Measurements from ENCODE around the gene KRAS.
A peak's percentile ranks its signal among the peaks of the same experiment; 100 is the strongest.
"Not testable (repeated sequence)": the region's sequence is repeated elsewhere in the genome, so short reads cannot be mapped to it uniquely, and the experiment has no call there.

The KRAS gene

DNA sequence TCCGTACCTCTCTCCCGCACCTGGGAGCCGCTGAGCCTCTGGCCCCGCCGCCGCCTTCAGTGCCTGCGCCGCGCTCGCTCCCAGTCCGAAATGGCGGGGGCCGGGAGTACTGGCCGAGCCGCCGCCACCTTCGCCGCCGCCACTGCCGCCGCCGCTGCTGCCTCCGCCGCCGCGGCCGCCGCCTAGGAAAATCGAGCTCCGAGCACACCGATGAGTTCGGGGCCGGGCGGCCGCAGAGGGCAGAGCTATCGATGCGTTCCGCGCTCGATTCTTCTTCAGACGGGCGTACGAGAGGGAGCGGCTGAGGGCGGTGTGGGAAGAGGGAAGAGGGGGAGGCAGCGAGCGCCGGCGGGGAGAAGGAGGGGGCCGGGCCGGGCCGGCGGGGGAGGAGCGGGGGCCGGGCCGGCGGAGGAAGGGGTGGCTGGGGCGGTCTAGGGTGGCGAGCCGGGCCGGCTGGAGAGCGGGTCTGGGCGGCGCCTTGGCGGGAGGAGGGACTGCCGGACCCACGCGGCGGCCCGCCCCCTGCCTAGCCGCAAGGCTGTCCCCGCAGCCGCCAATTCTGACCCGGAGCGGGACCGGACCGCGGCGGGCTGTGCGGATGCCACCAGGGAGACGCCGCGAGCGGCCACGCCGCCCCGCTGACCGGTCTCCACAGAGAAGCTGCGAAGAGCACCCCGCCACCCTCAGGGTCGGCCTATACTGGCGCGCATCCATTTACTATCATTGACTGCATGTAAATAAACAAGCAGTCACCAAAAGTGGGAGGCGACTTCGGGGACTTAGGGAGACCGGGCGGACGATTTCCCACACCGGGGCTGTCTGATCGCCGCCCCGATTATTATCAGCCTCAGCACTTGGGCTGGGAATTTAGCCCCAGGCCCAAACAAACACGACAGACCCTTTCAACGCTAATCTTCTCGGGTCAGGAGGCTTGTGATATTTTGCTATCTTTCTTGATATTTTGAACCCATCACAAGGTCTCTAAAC is at the start of gene KRAS:
TSS of gene KRAS (minus strand) at position 186 of the 987 bp plus-strand sequence.
- DNase-seq (ENCODE audit: low spot score) = peak; percentile 96
- H3K27ac ChIP-seq = peak within 1 kb of the TSS; percentile 96 to 99
- TF ChIP-seq, protein P1, sequence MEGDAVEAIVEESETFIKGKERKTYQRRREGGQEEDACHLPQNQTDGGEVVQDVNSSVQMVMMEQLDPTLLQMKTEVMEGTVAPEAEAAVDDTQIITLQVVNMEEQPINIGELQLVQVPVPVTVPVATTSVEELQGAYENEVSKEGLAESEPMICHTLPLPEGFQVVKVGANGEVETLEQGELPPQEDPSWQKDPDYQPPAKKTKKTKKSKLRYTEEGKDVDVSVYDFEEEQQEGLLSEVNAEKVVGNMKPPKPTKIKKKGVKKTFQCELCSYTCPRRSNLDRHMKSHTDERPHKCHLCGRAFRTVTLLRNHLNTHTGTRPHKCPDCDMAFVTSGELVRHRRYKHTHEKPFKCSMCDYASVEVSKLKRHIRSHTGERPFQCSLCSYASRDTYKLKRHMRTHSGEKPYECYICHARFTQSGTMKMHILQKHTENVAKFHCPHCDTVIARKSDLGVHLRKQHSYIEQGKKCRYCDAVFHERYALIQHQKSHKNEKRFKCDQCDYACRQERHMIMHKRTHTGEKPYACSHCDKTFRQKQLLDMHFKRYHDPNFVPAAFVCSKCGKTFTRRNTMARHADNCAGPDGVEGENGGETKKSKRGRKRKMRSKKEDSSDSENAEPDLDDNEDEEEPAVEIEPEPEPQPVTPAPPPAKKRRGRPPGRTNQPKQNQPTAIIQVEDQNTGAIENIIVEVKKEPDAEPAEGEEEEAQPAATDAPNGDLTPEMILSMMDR (IDR thresholded peaks at IDR 0.05) = no peak

DNA sequence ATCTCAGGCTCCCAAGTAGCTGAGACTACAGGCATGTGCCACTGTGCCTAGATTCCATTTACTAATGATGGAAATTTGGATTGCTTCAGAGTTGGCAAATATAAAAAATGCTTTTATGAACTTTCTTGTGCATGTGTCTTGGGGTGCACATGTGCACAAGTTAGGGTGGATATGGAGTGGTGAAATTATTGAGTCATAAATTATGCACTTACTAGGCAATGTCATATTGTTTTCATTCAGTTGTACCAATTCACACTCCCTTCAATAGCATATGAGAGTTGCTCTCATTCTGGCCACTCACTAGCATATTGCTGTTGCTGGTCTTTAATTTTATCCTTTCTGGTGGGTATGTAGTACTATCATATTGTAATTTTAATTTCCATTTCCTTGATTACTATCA is 45.7 kb upstream of the KRAS start:
- no peak for DNase-seq (ENCODE audit: low spot score)
- Histone ChIP-seq H3K27ac (no peak overlapping the region), H3K4me3 (no peak overlapping the region)
- TF ChIP-seq, protein P1 (IDR thresholded peaks at IDR 0.05) = no peak

More for the DNA sequence above, at the start of gene KRAS:
- H3K4me3 ChIP-seq = peak within 1 kb of the TSS; percentile 98

DNA sequence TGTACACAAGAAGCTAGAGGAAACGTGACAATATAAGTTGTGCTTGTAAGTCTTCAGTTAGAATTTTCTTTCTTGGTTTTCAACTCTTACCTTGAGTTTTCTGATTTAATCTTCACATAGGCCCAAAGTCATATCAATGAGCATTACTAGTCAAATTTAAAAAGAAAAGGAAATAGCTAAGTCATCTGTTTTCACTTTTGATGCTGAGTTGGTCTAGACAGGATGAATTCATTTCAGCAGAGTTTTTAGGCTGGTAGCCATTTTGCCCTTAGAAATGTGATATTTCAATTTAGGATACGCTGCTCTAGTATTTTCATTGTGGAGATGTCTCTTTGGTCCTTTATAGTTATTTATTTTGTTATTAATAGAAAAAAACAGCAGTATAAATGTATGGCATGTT is 44.6 kb upstream of the KRAS start:
- no peak overlapping the region for H3K4me3 ChIP-seq
- DNase-seq (ENCODE audit: low spot score) = no peak
- TF ChIP-seq, protein P1 (IDR thresholded peaks at IDR 0.05) = no peak
- H3K27ac ChIP-seq = no peak overlapping the region

DNA sequence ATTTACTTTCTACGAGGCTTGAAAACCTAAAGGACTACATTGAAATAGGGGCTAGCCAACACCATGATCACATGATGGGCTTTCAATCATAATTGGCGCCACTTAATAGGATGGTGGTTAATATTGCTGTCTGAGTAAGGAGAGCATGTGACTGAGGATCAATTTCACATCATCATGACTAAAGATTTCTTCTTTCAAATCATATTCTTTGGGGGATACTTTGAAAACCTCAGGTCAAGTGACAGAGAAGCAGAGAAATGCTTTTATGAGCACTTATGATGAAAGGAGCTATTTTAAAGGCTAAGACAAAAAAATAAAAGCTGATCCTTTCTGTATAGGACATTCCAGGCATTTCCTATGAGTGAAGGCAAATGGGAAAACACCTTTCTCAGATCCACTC is 42.9 kb upstream of the KRAS start:
- Histone ChIP-seq H3K27ac (no peak overlapping the region), H3K4me3 (no peak overlapping the region)
- DNase-seq (ENCODE audit: low spot score) = no peak
- TF ChIP-seq, protein P1 (IDR thresholded peaks at IDR 0.05) = no peak

DNA sequence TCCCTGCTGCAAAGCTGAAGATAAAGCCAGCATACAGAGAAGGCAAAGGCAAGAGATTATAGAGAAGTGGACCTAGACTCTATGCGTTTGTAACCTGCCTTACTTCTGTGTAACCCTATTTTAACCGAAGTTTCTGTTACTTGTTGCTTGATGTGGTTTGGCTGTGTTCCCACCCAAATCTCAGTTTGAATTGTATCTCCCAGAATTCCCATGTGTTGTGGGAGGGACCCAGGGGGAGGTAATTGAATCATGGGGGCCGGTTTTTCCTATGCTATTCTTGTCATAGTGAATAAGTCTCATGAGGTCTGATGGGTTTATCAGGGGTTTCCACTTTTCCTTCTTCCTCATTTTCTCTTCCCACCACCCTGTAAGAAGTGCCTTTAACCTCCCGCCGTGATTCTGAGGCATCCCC is 42.1 kb upstream of the KRAS start:
- DNase-seq (ENCODE audit: low spot score); H3K27ac ChIP-seq; H3K4me3 ChIP-seq: not testable (repeated sequence)

DNA sequence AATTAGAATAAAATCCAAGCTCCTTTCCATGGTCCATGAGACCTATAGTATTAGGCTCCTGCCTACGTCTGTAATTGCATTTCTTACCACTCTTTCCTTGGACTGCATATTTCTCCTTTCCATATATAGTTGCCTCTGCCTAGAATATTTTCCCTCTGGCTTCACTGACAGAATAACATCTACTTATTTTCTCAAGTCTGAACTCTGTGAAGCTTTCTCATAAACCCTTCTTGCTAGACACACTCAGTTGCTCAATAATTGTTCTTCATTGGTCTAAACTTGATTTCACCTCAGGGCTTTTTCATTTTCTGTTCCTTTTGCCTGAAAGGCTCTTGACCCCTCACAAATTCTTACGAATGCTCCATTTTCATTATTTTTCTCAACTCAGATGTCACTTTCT is 36.9 kb upstream of the KRAS start:
- Histone ChIP-seq H3K4me3 (no peak overlapping the region), H3K27ac (no peak overlapping the region)
- TF ChIP-seq, protein P1 (IDR thresholded peaks at IDR 0.05) = no peak
- no peak for DNase-seq (ENCODE audit: low spot score)

DNA sequence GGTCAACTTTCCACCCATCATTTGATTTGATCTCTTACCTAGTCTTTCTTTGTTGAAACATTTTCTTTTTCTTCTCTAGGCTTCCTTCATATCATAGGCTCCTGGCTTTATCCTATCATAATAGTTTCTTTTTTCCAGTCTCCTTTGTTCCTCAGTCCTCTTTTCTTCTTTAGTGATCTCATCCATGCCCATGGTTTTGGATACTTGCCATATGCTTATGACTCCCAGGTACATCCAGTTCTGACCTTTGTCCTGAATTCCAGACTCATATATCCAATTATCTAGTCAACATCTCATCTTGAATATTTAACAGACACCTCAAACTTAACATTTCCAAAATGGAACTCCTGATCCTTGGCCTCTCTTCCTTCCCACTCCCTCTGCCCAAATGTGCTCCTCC is 36.1 kb upstream of the KRAS start:
- no peak overlapping the region for H3K27ac ChIP-seq
- no peak overlapping the region for H3K4me3 ChIP-seq
- no peak for DNase-seq (ENCODE audit: low spot score)
- TF ChIP-seq, protein P1 (IDR thresholded peaks at IDR 0.05) = no peak
